ENCODE data around the gene MICAL1. TPM values are rescaled to one million over a fixed set of nuclear protein-coding genes. Genes with fewer than 3 reads are reported as not detected.

Gene MICAL1
- total and polyA plus RNA-seq, 2 donors (not counting 1 experiment from before 2014, with no cell fraction given): 202 to 319 TPM

DNA sequence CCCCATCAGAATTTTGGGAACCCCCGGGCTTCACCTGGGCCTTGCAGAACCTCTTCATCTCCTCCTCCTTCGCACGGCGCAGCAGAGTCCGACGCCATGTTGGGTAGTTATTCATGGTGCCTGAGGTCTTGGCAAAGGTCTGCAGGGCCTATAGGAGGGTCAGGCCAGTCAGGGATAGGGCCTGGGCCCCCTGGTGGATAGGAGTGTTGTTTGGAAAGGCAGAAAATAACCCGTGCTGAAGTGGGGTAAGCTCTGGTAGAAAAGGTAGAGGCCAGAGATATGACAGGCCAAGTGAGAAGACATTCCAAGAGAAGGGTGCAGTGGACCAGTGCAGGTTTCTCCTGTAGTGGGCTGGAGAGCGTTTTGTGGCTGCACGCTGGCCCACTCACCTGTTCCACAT is 10.2 kb downstream of the MICAL1 start:
- Mint-ChIP-seq H3K4me1 (peaks cover 63% of the 10 kb centered on the region), H3K27ac (peak overlapping the region; percentile 61), H3K4me3 (no peak overlapping the region), H3K27me3 (no peaks in the 10 kb centered on the region), H3K9me3 (ENCODE audit: insufficient read depth) (no peaks in the 10 kb centered on the region)
- Histone ChIP-seq H3K79me2 (ENCODE audit: control insufficient read depth, insufficient read depth, low read length) (peaks cover 23% of the 10 kb centered on the region), H2AFZ (ENCODE audit: insufficient read depth, low read depth, low read length, poor library complexity, severe bottlenecking) (no peak overlapping the region), H3K4me3 (ENCODE audit: control extremely low read depth in 1 of 5, extremely low read depth in 1 of 5, insufficient read depth in 1 of 5, low read depth in 2 of 5, low read length in 4 of 5) (no peak overlapping the region), H3K4me2 (replicated peaks; ENCODE audit: low read depth, low read length, poor library complexity, severe bottlenecking) (no peak overlapping the region), H4K20me1 (ENCODE audit: control insufficient read depth, insufficient read depth, low read length, poor library complexity, severe bottlenecking) (peaks cover 28% of the 10 kb centered on the region), H3K27me3 (replicated peaks in 1 of 4; ENCODE audit: control extremely low read depth in 1 of 4, control insufficient read depth in 3 of 4, insufficient read depth in 4 of 4, low read length in 3 of 4) (no peaks in the 10 kb centered on the region), H3K4me1 (ENCODE audit: control insufficient read depth in 2 of 2, insufficient read depth in 2 of 2, low read length in 2 of 2) (peaks cover 44 to 54% of the 10 kb centered on the region in 2 donors), H3K36me3 (replicated peaks in 1 of 2; ENCODE audit: control extremely low read depth in 1 of 2, control insufficient read depth in 1 of 2, extremely low read depth in 1 of 2, insufficient read depth in 2 of 2, low read length in 1 of 2) (peaks cover 0 to 56% of the 10 kb centered on the region in 2 experiments), H3K9me3 (ENCODE audit: control extremely low read depth in 1 of 3, control insufficient read depth in 2 of 3, insufficient read depth in 1 of 3, low read length in 2 of 3) (no peaks in the 10 kb centered on the region), H3K9ac (ENCODE audit: low read length) (no peak overlapping the region), H3K27ac (ENCODE audit: low read length in 2 of 2) (peak overlapping the region in 1 of 2 donors; percentile 7)
- ChIA-PET POLR2A (interaction anchor here (3.6 kb wide), 1 partner anchor 9 kb away, joined by 26 read pairs; the partner anchor contains the start of gene MICAL1), CTCF (interaction anchor here (1.1 to 2.8 kb wide), 4 partner anchors 9 to 34 kb away, joined by 3 to 12 read pairs (median 3); partner anchors contain the start of gene MICAL1)
- no peak for ATAC-seq (ENCODE audit: low read depth)
- intact Hi-C loops (cut with micrococcal nuclease): no loop called here
- WGBS (ENCODE audit: insufficient coverage): 89% methylated on average over 7 of the region's 9 CpGs
- no peak for TF ChIP-seq EZH2 (IDR thresholded peaks at IDR 0.05; ENCODE audit: borderline replicate concordance, insufficient read depth, low read depth, low read length, poor library complexity, severe bottlenecking)
- TF ChIP-seq, protein P1, sequence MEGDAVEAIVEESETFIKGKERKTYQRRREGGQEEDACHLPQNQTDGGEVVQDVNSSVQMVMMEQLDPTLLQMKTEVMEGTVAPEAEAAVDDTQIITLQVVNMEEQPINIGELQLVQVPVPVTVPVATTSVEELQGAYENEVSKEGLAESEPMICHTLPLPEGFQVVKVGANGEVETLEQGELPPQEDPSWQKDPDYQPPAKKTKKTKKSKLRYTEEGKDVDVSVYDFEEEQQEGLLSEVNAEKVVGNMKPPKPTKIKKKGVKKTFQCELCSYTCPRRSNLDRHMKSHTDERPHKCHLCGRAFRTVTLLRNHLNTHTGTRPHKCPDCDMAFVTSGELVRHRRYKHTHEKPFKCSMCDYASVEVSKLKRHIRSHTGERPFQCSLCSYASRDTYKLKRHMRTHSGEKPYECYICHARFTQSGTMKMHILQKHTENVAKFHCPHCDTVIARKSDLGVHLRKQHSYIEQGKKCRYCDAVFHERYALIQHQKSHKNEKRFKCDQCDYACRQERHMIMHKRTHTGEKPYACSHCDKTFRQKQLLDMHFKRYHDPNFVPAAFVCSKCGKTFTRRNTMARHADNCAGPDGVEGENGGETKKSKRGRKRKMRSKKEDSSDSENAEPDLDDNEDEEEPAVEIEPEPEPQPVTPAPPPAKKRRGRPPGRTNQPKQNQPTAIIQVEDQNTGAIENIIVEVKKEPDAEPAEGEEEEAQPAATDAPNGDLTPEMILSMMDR (IDR thresholded peaks at IDR 0.05): no peak
- no peak for DNase-seq

GRCh38 chr6:109443425-109443950 is 12.1 kb downstream of the MICAL1 start:
- Mint-ChIP-seq H3K9me3 (ENCODE audit: insufficient read depth) (no peaks in the 10 kb centered on the region), H3K4me3 (peak overlapping the region; percentile 59), H3K27ac (peak overlapping the region; percentile 71), H3K4me1 (peaks cover 48% of the 10 kb centered on the region), H3K27me3 (no peaks in the 10 kb centered on the region)
- WGBS (ENCODE audit: insufficient coverage): 96% methylated on average over 8 of the region's 10 CpGs
- TF ChIP-seq, protein P1 (IDR thresholded peaks at IDR 0.05): no peak
- TF ChIP-seq EZH2 (IDR thresholded peaks at IDR 0.05; ENCODE audit: borderline replicate concordance, insufficient read depth, low read depth, low read length, poor library complexity, severe bottlenecking): no peak
- DNase-seq (peak; percentile 37), ATAC-seq (ENCODE audit: low read depth) (no peak)
- intact Hi-C loops (cut with micrococcal nuclease): no loop called here
- Histone ChIP-seq H3K27ac (ENCODE audit: low read length in 2 of 2) (peak overlapping the region in 1 of 2 donors; percentile 44), H2AFZ (ENCODE audit: insufficient read depth, low read depth, low read length, poor library complexity, severe bottlenecking) (no peak overlapping the region), H3K36me3 (replicated peaks in 1 of 2; ENCODE audit: control extremely low read depth in 1 of 2, control insufficient read depth in 1 of 2, extremely low read depth in 1 of 2, insufficient read depth in 2 of 2, low read length in 1 of 2) (peaks cover 0 to 47% of the 10 kb centered on the region in 2 experiments), H3K79me2 (ENCODE audit: control insufficient read depth, insufficient read depth, low read length) (peaks cover 31% of the 10 kb centered on the region), H3K27me3 (replicated peaks in 1 of 4; ENCODE audit: control extremely low read depth in 1 of 4, control insufficient read depth in 3 of 4, insufficient read depth in 4 of 4, low read length in 3 of 4) (no peaks in the 10 kb centered on the region), H3K4me3 (ENCODE audit: control extremely low read depth in 1 of 5, extremely low read depth in 1 of 5, insufficient read depth in 1 of 5, low read depth in 2 of 5, low read length in 4 of 5) (no peak overlapping the region), H3K9ac (ENCODE audit: low read length) (no peak overlapping the region), H4K20me1 (ENCODE audit: control insufficient read depth, insufficient read depth, low read length, poor library complexity, severe bottlenecking) (peaks cover 24% of the 10 kb centered on the region), H3K4me2 (replicated peaks; ENCODE audit: low read depth, low read length, poor library complexity, severe bottlenecking) (no peak overlapping the region), H3K4me1 (ENCODE audit: control insufficient read depth in 2 of 2, insufficient read depth in 2 of 2, low read length in 2 of 2) (peaks cover 31 to 43% of the 10 kb centered on the region in 2 donors), H3K9me3 (ENCODE audit: control extremely low read depth in 1 of 3, control insufficient read depth in 2 of 3, insufficient read depth in 1 of 3, low read length in 2 of 3) (no peaks in the 10 kb centered on the region)
- ChIA-PET POLR2A (interaction anchor here (1.3 to 3.6 kb wide), 2 partner anchors 10 to 61 kb away, joined by 3 to 26 read pairs; partner anchors contain the start of genes CD164 and MICAL1), CTCF (interaction anchor here (1.5 to 5.6 kb wide), 4 partner anchors 11 to 77 kb away, joined by 3 to 55 read pairs (median 13); partner anchors contain the start of genes CD164 and MICAL1)

Measured in B cell (primary cell).